ENCODE data around the gene ATP6AP1.

GRCh38 chrX:154413142-154413541 is 15.3 kb upstream of the ATP6AP1 start:
- TF ChIP-seq RFX1 (IDR thresholded peaks at IDR 0.05) (no peak), MXI1 (IDR thresholded peaks at IDR 0.05; ENCODE audit: low read depth, low read length) (no peak), E2F6 (IDR thresholded peaks at IDR 0.05; ENCODE audit: borderline replicate concordance in 1 of 2, extremely low read depth in 1 of 2, insufficient read depth in 1 of 2, insufficient read length in 1 of 2, low read depth in 1 of 2, low read length in 1 of 2, poor library complexity in 1 of 2, severe bottlenecking in 1 of 2) (no peak), FOXK2 (conservative IDR thresholded peaks at IDR 0.05 in 1 of 2, IDR thresholded peaks at IDR 0.05 in 1 of 2; ENCODE audit: low read depth in 2 of 2) (no peak), ZNF695 (CRISPR knock-in tag; IDR thresholded peaks at IDR 0.05) (no peak), POLR2AphosphoS5 (IDR thresholded peaks at IDR 0.05; ENCODE audit: control insufficient read depth, insufficient read depth, low read depth, low read length) (no peak), MCM5 (IDR thresholded peaks at IDR 0.05; ENCODE audit: low read depth) (no peak)

All from K562 (cell line).